GM21515 (cell line): ENCODE data around the gene ZNF654.
"Not testable (repeated sequence)": the region's sequence is repeated elsewhere in the genome, so short reads cannot be mapped to it uniquely, and the experiment has no call there.

ENCODE experiments used
- ATAC-seq: cut with Tn5 transposase; IDR thresholded peaks from one replicate; pipeline ENCODE4 v1.9.1; 2021; ENCODE audit not compliant: unreplicated experiment

Gene ZNF654

GRCh38 chr3:88058581-88059379, at the start of gene ZNF654, which contains the start of gene CGGBP1:
Gene ZNF654 (plus strand): TSS chr3:88059255. CDS start chr3:88059320, 65 bp downstream.
Gene CGGBP1 (minus strand): TSS chr3:88059005. CDS start chr3:88055976, 3,029 bp downstream.
- peak; percentile 93 for ATAC-seq

GRCh38 chr3:88010810-88011209, 48.2 kb upstream of the ZNF654 start:
- no peak for ATAC-seq

GRCh38 chr3:88013592-88013991, 45.5 kb upstream of the ZNF654 start:
- no peak for ATAC-seq

- ATAC-seq: not testable (repeated sequence)
Observed at GRCh38 chr3:88015656-88016055, 43.4 kb upstream of the ZNF654 start.

GRCh38 chr3:88019024-88019423, 40.0 kb upstream of the ZNF654 start:
- peak; percentile 92 for ATAC-seq

- no peak for ATAC-seq
Observed at GRCh38 chr3:88025001-88025552, 34.0 kb upstream of the ZNF654 start.

GRCh38 chr3:88028876-88029275, 30.2 kb upstream of the ZNF654 start:
- no peak for ATAC-seq

- ATAC-seq: no peak
Observed at GRCh38 chr3:88030210-88030609, 28.8 kb upstream of the ZNF654 start.

GRCh38 chr3:88031642-88032077, 27.4 kb upstream of the ZNF654 start:
- peak; percentile 88 for ATAC-seq

- no peak for ATAC-seq
Observed at GRCh38 chr3:88032245-88032644, 26.8 kb upstream of the ZNF654 start.

GRCh38 chr3:88033079-88033478, 26.0 kb upstream of the ZNF654 start:
- no peak for ATAC-seq

- ATAC-seq: no peak
Observed at GRCh38 chr3:88033808-88034207, 25.2 kb upstream of the ZNF654 start.

GRCh38 chr3:88034491-88035275, 24.4 kb upstream of the ZNF654 start:
- ATAC-seq: no peak

GRCh38 chr3:88036221-88036620, 22.8 kb upstream of the ZNF654 start:
- no peak for ATAC-seq

- no peak for ATAC-seq
Observed at GRCh38 chr3:88038566-88038965, 20.5 kb upstream of the ZNF654 start.

- ATAC-seq: no peak
Observed at GRCh38 chr3:88040529-88040928, 18.5 kb upstream of the ZNF654 start.

- ATAC-seq: no peak
Observed at GRCh38 chr3:88041005-88041404, 18.1 kb upstream of the ZNF654 start.

- no peak for ATAC-seq
Observed at GRCh38 chr3:88044411-88044810, 14.6 kb upstream of the ZNF654 start.

- ATAC-seq: no peak
Observed at GRCh38 chr3:88046766-88047165, 12.3 kb upstream of the ZNF654 start.

- no peak for ATAC-seq
Observed at GRCh38 chr3:88057630-88058305, 1.3 kb upstream of the ZNF654 start.

GRCh38 chr3:88058306-88058580, 812 bp upstream of the ZNF654 start:
- ATAC-seq: no peak
